HG03432 (cell line): ENCODE data around the gene FAM98A.

Source experiments
- ATAC-seq: cut with Tn5 transposase; IDR thresholded peaks from one replicate; pipeline ENCODE4 v1.9.1; 2021; ENCODE audit warnings: mild to moderate bottlenecking, moderate library complexity; ENCODE audit not compliant: unreplicated experiment

The FAM98A gene

DNA sequence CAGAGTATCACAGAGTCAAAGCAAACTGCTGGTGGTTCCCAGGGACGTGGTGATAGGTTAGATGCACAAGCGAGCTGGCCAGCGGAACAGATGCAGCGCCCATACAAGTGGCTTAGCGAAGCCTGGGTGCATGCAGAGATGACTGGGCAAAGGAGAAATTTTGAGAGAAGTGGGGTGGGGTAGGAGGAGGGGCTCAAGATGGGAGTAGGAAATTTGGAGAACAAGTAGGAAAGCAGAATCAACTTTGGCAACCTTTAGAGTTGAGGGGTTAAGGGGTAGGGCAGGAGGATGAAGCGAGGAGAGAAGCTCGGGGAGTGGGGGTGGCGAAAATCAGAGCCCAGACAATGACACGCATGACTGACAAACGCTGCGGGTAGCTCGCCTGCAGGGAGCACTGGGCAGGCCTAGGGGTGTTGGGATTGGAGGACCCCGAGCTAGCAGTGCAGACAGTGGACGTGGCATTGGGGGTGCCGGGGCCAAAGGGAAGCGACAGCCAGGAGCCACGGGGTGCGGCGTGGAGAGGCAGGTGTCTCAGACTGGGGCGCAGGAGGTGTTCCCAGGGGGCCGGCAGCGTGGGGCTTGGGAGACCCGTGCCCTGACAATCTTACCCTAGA lies 431 bp downstream of the FAM98A start:
- ATAC-seq: peak; percentile 53

GRCh38 chr2:33597026-33597425 lies 2.1 kb downstream of the FAM98A start:
- ATAC-seq: no peak

DNA sequence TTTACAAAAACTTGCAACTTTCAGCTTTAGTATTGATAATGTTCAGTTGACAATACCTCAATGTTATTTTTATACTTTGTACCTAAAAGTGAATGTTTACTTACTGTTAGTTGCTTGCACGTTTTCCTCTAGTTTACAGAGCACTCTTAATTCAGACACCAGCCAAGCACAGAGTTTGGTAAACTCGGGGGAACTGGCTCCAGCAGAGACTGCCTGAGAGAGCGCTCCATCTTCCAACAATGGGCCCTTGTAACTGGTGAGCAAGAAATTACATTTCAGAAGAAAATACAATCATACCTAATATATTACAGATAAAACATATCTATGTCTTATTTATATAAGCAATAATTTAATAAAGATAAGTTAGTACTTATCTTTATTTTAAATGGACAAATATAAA lies 3.7 kb downstream of the FAM98A start:
- ATAC-seq: no peak

- no peak for ATAC-seq
These were observed 9.7 kb downstream of the FAM98A start for GRCh38 chr2:33589444-33589843.

GRCh38 chr2:33588232-33588631 lies 10.9 kb downstream of the FAM98A start:
- no peak for ATAC-seq

GRCh38 chr2:33586766-33587165 lies 12.3 kb downstream of the FAM98A start:
- ATAC-seq: no peak

DNA sequence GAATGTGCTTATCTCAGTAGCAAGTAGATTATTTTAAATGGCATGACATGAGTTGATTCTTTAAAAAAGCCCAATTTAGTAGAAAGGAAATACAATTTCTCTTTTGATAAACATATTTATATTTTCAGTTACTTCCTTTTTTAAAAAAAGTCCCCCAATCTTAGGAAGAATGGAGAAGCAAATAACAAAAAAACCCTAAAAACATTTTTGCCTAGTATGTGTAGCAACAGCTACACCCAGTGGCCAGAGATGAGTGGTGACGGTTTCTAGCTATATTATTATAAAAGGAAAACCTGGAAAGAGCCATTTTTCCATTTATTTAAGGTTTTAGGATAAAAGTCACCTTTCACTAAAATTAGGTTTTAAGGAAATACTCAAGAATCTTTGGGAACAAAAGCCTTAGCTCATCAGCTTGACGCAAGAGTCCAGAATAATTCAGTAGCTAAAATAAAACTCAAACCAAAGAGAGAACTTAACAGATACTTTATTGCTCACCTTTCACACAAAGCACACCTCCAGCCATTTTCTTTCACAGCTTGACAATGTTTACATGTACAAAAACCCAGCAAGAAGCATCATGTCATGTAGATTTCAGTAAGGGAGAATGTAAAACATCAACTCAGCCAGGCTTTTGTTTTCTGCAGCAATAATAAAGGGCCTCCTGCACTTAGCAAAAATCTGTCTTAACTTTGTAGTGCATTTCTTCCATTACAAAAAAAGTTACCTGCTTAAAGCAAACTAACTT lies 15.7 kb downstream of the FAM98A start:
- no peak for ATAC-seq

- no peak for ATAC-seq
These were observed 17.2 kb downstream of the FAM98A start for GRCh38 chr2:33581872-33582271.

DNA sequence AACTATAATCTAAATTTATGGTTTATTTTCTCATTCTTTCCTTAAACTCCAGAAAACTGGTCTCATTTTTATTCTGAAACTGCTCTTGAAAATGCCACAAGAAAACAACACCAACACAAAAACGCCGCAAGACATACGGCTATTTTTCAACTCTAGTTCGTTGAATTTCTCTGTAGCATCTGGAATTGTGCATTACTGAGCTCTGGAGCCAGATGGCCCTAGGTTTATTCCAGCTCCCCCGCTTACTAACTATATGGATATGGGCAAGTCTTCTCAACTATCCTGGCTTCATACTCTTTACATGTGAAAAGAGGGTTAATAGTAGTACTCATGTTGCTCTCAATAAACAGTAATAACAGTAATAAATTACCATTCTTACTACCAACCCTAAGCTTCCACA lies 19.9 kb downstream of the FAM98A start:
- ATAC-seq: no peak

DNA sequence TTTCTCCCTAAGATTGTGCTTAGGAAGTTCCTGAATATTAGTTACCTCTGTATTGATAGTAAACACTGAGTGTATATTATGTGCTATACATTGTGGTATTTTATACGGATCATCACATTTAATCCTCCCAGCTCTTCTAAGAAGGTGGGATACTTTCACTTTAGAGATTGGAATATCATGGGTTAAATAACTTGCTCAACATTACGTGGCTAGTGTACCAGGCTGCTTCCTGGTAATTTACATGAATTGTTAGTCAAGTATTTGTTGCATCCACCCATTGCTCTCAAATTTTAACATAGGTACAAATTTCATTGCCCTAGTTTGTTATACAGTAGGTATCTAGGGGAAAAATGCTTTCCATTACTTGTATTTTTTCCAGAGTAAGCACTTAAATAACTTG lies 21.4 kb downstream of the FAM98A start:
- ATAC-seq: no peak

DNA sequence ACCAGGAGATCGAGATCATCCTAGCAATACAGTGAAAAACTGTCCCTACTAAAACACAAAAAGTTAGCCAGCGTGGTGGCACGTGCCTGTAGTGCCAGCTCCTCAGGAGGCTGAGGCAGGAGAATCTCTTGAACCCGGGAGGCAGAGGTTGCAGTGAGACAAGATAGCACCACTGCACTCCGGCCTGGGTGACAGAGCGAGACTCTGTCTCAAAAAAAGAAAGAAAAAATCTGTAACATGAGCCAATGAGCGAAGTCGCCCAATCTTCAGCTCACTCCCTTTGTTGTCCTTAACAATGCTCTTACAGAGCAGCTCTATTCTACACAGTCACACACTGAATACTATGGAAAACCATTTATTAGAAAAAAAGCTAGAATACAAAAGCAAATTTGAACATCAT lies 22.0 kb downstream of the FAM98A start:
- no peak for ATAC-seq

- ATAC-seq: no peak
These were observed 25.4 kb downstream of the FAM98A start for GRCh38 chr2:33573657-33574056.

DNA sequence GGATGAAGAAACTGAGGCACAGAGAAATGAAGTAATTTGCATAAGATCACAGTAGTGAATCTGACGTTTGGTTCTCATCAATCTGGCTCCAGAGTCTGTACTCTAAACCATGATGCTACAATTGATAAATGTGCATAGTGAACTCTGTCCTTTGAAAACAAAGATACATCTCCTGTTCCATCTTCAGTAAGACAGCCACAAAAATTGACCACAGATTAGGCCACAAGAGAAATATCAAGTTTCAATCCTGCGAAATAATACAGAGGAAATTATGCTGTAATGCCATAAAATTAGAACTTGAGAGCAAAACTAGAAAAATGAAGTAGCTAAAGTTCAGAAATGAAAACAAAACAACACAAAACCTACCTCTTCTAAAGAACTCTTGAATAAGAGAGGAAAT lies 28.4 kb downstream of the FAM98A start:
- ATAC-seq: no peak

- ATAC-seq: no peak
These were observed 37.2 kb downstream of the FAM98A start for GRCh38 chr2:33561872-33562271.

DNA sequence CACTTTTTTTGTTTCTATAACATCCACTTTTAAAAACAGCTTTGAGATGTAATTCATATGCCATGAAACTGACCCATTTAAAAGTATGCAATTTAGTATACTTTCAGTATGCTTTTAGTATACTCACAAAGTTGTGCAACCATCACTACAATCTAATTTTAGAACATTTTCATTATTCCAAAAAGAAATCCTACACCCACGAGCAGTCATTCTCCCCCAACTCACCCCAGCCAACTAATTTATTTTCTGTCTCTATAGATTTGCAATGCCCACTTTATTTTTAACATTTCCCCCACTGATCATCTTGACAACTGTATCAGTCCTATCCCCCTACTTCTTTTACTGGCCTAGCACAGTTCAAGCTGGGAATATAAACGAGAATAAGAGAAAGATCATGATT lies 39.1 kb downstream of the FAM98A start:
- ATAC-seq: no peak

GRCh38 chr2:33559328-33559727 lies 39.8 kb downstream of the FAM98A start:
- no peak for ATAC-seq

GRCh38 chr2:33555681-33556080 lies 43.4 kb downstream of the FAM98A start:
- ATAC-seq: no peak

- peak; percentile 47 for ATAC-seq
These were observed 46.2 kb downstream of the FAM98A start for GRCh38 chr2:33552758-33553461.

DNA sequence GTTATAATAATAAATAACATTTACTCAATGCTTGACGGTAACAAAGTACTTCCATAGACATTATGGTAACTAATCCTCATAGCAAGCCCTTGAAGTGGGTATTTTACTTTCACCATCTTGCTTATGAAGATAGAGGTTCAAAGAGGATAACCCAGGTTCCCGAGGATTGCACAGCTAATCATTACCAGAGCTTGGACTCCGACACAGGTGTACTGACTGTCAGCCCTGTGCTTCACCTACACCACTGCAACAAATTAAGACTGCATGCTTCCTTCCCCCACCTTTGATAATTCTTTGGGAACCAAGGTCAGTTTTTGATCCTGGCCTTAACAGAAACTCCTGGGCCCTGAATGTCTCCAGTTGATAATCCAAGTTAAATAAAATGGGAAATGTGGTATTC lies 48.9 kb downstream of the FAM98A start:
- ATAC-seq: no peak

DNA sequence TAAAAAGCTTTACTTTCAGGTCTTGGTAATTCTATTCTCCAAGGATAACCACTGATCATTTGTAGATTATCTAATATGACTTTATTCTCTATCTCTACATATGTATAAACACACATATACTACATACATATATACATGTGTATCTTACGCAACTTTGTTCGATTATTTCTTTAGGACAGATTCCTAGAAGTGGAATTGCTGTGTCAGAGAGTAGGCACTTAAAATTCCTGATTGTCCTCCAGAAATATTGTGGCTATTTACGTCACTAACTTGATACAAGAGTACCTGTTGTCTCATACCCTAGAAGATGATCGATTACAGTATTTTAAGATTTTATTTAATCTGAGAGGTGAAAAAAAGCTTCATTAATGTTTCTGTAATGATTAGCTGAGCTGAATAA lies 57.9 kb downstream of the FAM98A start:
- ATAC-seq: no peak

DNA sequence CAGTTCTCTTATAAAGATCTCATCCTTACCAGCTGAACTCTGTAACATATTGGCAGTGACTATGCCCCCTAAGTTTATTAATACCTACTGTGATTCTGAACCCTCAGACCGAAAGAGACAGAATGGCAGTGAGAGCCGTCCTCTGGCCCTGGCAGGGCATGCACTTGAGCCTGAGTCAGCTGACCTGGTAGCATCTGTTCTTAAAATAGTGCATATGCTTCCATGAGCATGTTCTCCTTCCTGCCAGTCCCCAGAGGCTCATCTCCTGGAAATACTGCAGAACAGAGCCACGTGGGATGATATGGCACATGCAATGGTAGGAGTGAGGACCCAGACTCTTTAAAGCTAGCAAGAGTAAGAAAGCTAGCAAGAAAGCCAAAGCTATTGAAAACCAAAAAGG lies 63.7 kb downstream of the FAM98A start:
- ATAC-seq: no peak
